GM19025 (cell line): Measurements from ENCODE around the gene PCDH9.
"Not testable (repeated sequence)": the region's sequence is repeated elsewhere in the genome, so short reads cannot be mapped to it uniquely, and the experiment has no call there.

ENCODE experiments used
- ATAC-seq: cut with Tn5 transposase; IDR thresholded peaks from one replicate; pipeline ENCODE4 v1.9.1; 2021; ENCODE audit warnings: mild to moderate bottlenecking, low read depth, moderate library complexity; ENCODE audit not compliant: unreplicated experiment

The PCDH9 gene

GRCh38 chr13:66343224-66343828 lies 886.8 kb downstream of the PCDH9 start:
- ATAC-seq, result no peak

GRCh38 chr13:66341635-66342377 lies 888.3 kb downstream of the PCDH9 start:
- ATAC-seq, result no peak

- no peak for ATAC-seq
Measured at GRCh38 chr13:66339214-66339613, 890.9 kb downstream of the PCDH9 start.

- ATAC-seq, result no peak
Measured at GRCh38 chr13:66338542-66338941, 891.6 kb downstream of the PCDH9 start.

GRCh38 chr13:66335626-66336025 lies 894.5 kb downstream of the PCDH9 start:
- no peak for ATAC-seq

GRCh38 chr13:66329988-66330451 lies 900.1 kb downstream of the PCDH9 start:
- no peak for ATAC-seq

- no peak for ATAC-seq
Measured at GRCh38 chr13:66328476-66328875, 901.7 kb downstream of the PCDH9 start.

- no peak for ATAC-seq
Measured at GRCh38 chr13:66323745-66324347, 906.3 kb downstream of the PCDH9 start.

- no peak for ATAC-seq
Measured at GRCh38 chr13:66322936-66323335, 907.2 kb downstream of the PCDH9 start.

GRCh38 chr13:66322193-66322740 lies 907.9 kb downstream of the PCDH9 start:
- ATAC-seq, result no peak

- no peak for ATAC-seq
Measured at GRCh38 chr13:66314911-66315310, 915.2 kb downstream of the PCDH9 start.

GRCh38 chr13:66313413-66313812 lies 916.7 kb downstream of the PCDH9 start:
- no peak for ATAC-seq

- ATAC-seq, result no peak
Measured at GRCh38 chr13:66312312-66313087, 917.6 kb downstream of the PCDH9 start.

- no peak for ATAC-seq
Measured at GRCh38 chr13:66305961-66306617, 924.0 kb downstream of the PCDH9 start.

- no peak for ATAC-seq
Measured at GRCh38 chr13:66301482-66301881, 928.7 kb downstream of the PCDH9 start.

GRCh38 chr13:66301006-66301405 lies 929.1 kb downstream of the PCDH9 start:
- no peak for ATAC-seq

GRCh38 chr13:66296875-66297274 lies 933.3 kb downstream of the PCDH9 start:
- no peak for ATAC-seq

- no peak for ATAC-seq
Measured at GRCh38 chr13:66296328-66296727, 933.8 kb downstream of the PCDH9 start.

GRCh38 chr13:66286806-66287205 lies 943.3 kb downstream of the PCDH9 start:
- not testable (repeated sequence) for ATAC-seq

- no peak for ATAC-seq
Measured at GRCh38 chr13:66275416-66275815, 954.7 kb downstream of the PCDH9 start.
